ENCODE results near the gene BCOR.
A peak's percentile ranks its signal among the peaks of the same experiment; 100 is the strongest.

The BCOR gene

GRCh38 chrX:40108959-40109287, 11.2 kb upstream of the BCOR start:
- TF ChIP-seq EZH2phosphoT487 (conservative IDR thresholded peaks at IDR 0.05; ENCODE audit: low read length) (no peak), CTCF (IDR thresholded peaks at IDR 0.05; ENCODE audit: insufficient read depth, low read length, poor library complexity, severe bottlenecking) (no peak)
- Histone ChIP-seq H3K4me3 (ENCODE audit: insufficient read depth, low read length, poor library complexity, severe bottlenecking) (peak overlapping the region; percentile 34), H2AFZ (ENCODE audit: low read depth, low read length, severe bottlenecking) (no peak overlapping the region), H3K4me2 (ENCODE audit: low read depth, low read length, poor library complexity, severe bottlenecking) (peak overlapping the region; percentile 55), H3K36me3 (ENCODE audit: low read length) (no peaks in the 10 kb centered on the region), H3K9ac (ENCODE audit: low read length) (peak overlapping the region; percentile 32), H4K20me1 (ENCODE audit: low read depth, low read length) (no peaks in the 10 kb centered on the region), H3K27me3 (ENCODE audit: low read length) (no peaks in the 10 kb centered on the region), H3F3A (ENCODE audit: insufficient read depth) (peaks cover 8% of the 10 kb centered on the region; the same call in 1 of the 2 replicates), H3K9me2 (replicated peaks; ENCODE audit: insufficient read depth, low read length) (no peaks in the 10 kb centered on the region), H3K27ac (ENCODE audit: low read depth, low read length) (no peak overlapping the region), H3K79me2 (ENCODE audit: insufficient read depth, low read length) (no peaks in the 10 kb centered on the region), H3K9me3 (ENCODE audit: insufficient read depth, low read length) (no peaks in the 10 kb centered on the region)

- H4K20me1 ChIP-seq (ENCODE audit: low read depth, low read length) = no peaks in the 10 kb centered on the region
- H3K9ac ChIP-seq (ENCODE audit: low read length) = peak overlapping the region; percentile 32; the same call in 1 of the 2 replicates
- H3K9me2 ChIP-seq (replicated peaks; ENCODE audit: insufficient read depth, low read length) = no peaks in the 10 kb centered on the region
- peak overlapping the region; percentile 55 for H3K4me2 ChIP-seq (ENCODE audit: low read depth, low read length, poor library complexity, severe bottlenecking)
- no peaks in the 10 kb centered on the region for H3K9me3 ChIP-seq (ENCODE audit: insufficient read depth, low read length)
- TF ChIP-seq EZH2phosphoT487 (conservative IDR thresholded peaks at IDR 0.05; ENCODE audit: low read length) = no peak
- no peak for TF ChIP-seq CTCF (IDR thresholded peaks at IDR 0.05; ENCODE audit: insufficient read depth, low read length, poor library complexity, severe bottlenecking)
- no peaks in the 10 kb centered on the region for H3K27me3 ChIP-seq (ENCODE audit: low read length)
- no peaks in the 10 kb centered on the region for H3K36me3 ChIP-seq (ENCODE audit: low read length)
- H3K4me3 ChIP-seq (ENCODE audit: insufficient read depth, low read length, poor library complexity, severe bottlenecking) = no peak overlapping the region
- H3K27ac ChIP-seq (ENCODE audit: low read depth, low read length) = no peak overlapping the region
- H3F3A ChIP-seq (ENCODE audit: insufficient read depth) = peaks cover 13% of the 10 kb centered on the region; the same call in 1 of the 2 replicates
- no peak overlapping the region for H2AFZ ChIP-seq (ENCODE audit: low read depth, low read length, severe bottlenecking)
- no peaks in the 10 kb centered on the region for H3K79me2 ChIP-seq (ENCODE audit: insufficient read depth, low read length)
Measured at GRCh38 chrX:40108162-40108958, 10.6 kb upstream of the BCOR start.

GRCh38 chrX:40107291-40108161, 9.8 kb upstream of the BCOR start:
- TF ChIP-seq CTCF (IDR thresholded peaks at IDR 0.05; ENCODE audit: insufficient read depth, low read length, poor library complexity, severe bottlenecking) (no peak), EZH2phosphoT487 (conservative IDR thresholded peaks at IDR 0.05; ENCODE audit: low read length) (no peak)

More at GRCh38 chrX:40107291-40108161, 9.8 kb upstream of the BCOR start:
- H3K36me3 ChIP-seq (ENCODE audit: low read length) = no peaks in the 10 kb centered on the region
- peak overlapping the region; percentile 65 for H3K4me2 ChIP-seq (ENCODE audit: low read depth, low read length, poor library complexity, severe bottlenecking)
- no peaks in the 10 kb centered on the region for H3K27me3 ChIP-seq (ENCODE audit: low read length)
- peaks cover 13% of the 10 kb centered on the region; the same call in 1 of the 2 replicates for H3F3A ChIP-seq (ENCODE audit: insufficient read depth)
- H3K9ac ChIP-seq (ENCODE audit: low read length) = peak overlapping the region; percentile 77; the same call in 1 of the 2 replicates
- H4K20me1 ChIP-seq (ENCODE audit: low read depth, low read length) = no peaks in the 10 kb centered on the region
- no peak overlapping the region for H3K4me3 ChIP-seq (ENCODE audit: insufficient read depth, low read length, poor library complexity, severe bottlenecking)
- H3K9me3 ChIP-seq (ENCODE audit: insufficient read depth, low read length) = no peaks in the 10 kb centered on the region
- no peaks in the 10 kb centered on the region for H3K9me2 ChIP-seq (replicated peaks; ENCODE audit: insufficient read depth, low read length)
- no peak overlapping the region for H3K27ac ChIP-seq (ENCODE audit: low read depth, low read length)
- H3K79me2 ChIP-seq (ENCODE audit: insufficient read depth, low read length) = no peaks in the 10 kb centered on the region
- H2AFZ ChIP-seq (ENCODE audit: low read depth, low read length, severe bottlenecking) = no peak overlapping the region
